ENCODE measurements around the gene RPL35A.
"Not testable (repeated sequence)": the region's sequence is repeated elsewhere in the genome, so short reads cannot be mapped to it uniquely, and the experiment has no call there.

Gene RPL35A

GRCh38 chr3:197953325-197953724 is 3.3 kb downstream of the RPL35A start:
- in situ Hi-C loops (cut with MboI; ENCODE audit: low pct_unique_long_range_greater_than_20kb, low sequenced_read_pairs, unreplicated experiment), result no loop called here
- no peak for TF ChIP-seq CTCF (IDR thresholded peaks at IDR 0.05; ENCODE audit: extremely low read depth, insufficient read depth, missing control alignments)

GRCh38 chr3:197953881-197954280 is 3.9 kb downstream of the RPL35A start:
- no peak for DNase-seq (ENCODE audit: low spot score)
- no peak for TF ChIP-seq CTCF (IDR thresholded peaks at IDR 0.05; ENCODE audit: extremely low read depth, insufficient read depth, missing control alignments)
- in situ Hi-C loops (cut with MboI; ENCODE audit: low pct_unique_long_range_greater_than_20kb, low sequenced_read_pairs, unreplicated experiment), result no loop called here

More at GRCh38 chr3:197953325-197953724, 3.3 kb downstream of the RPL35A start:
- no peak for DNase-seq (ENCODE audit: low spot score)

DNA sequence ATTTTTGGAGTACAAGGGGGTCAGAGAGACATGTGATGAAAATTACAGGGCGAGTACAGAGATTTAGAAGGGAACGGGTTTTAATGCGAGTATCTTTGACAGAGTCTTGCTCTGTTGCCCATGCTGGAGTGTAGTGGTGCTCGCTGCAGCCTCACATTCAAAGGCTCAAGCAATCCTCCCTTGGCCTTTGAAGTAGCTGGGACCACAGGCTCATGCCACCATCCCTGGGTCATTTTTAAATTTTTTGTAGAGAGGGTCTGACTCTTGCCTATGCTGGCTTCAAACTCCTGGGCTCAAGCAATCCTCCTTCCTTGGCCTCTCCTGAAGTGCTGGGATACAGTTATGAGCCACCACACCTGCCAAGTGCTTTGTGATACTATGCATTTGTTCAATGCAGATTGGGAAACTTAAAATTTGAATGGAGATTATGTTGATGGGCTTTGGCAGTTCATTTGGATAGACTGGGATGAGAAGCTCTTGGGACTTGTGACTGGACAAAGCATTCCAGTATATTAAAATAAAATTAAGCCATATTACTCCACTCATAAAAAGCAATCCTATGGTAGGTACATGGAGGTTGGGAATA is 6.0 kb downstream of the RPL35A start:
- in situ Hi-C loops (cut with MboI; ENCODE audit: low pct_unique_long_range_greater_than_20kb, low sequenced_read_pairs, unreplicated experiment), result no loop called here
- DNase-seq (ENCODE audit: low spot score), result no peak
- TF ChIP-seq CTCF (IDR thresholded peaks at IDR 0.05; ENCODE audit: extremely low read depth, insufficient read depth, missing control alignments), result no peak

- no peak for DNase-seq (ENCODE audit: low spot score)
- TF ChIP-seq CTCF (IDR thresholded peaks at IDR 0.05; ENCODE audit: extremely low read depth, insufficient read depth, missing control alignments), result no peak
- in situ Hi-C loops (cut with MboI; ENCODE audit: low pct_unique_long_range_greater_than_20kb, low sequenced_read_pairs, unreplicated experiment), result no loop called here
These were observed 6.6 kb downstream of the RPL35A start for GRCh38 chr3:197956626-197956988.

DNA sequence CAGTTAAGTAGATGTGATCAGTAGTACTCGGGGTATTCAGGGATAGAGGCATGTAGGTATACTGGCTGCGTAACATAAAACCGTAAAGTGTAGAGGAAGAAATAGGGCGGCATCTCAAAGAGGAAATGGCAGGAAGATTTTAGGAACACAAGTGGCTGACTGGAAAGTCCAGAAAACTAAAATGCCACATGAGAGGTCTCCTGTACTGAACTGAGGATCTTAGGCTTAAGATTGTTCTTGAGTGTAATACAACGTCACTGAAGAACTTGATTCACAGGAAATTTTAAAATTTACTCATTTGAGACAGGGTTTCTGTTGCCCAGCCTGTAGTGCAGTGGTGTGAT is 7.8 kb downstream of the RPL35A start:
- TF ChIP-seq CTCF (IDR thresholded peaks at IDR 0.05; ENCODE audit: extremely low read depth, insufficient read depth, missing control alignments), result no peak
- no peak for DNase-seq (ENCODE audit: low spot score)
- in situ Hi-C loops (cut with MboI; ENCODE audit: low pct_unique_long_range_greater_than_20kb, low sequenced_read_pairs, unreplicated experiment), result no loop called here

GRCh38 chr3:197958346-197958745 is 8.4 kb downstream of the RPL35A start:
- in situ Hi-C loops (cut with MboI; ENCODE audit: low pct_unique_long_range_greater_than_20kb, low sequenced_read_pairs, unreplicated experiment), result no loop called here
- TF ChIP-seq CTCF (IDR thresholded peaks at IDR 0.05; ENCODE audit: extremely low read depth, insufficient read depth, missing control alignments), result no peak
- DNase-seq (ENCODE audit: low spot score), result no peak

GRCh38 chr3:197958848-197959247 is 8.9 kb downstream of the RPL35A start:
- in situ Hi-C loops (cut with MboI; ENCODE audit: low pct_unique_long_range_greater_than_20kb, low sequenced_read_pairs, unreplicated experiment); DNase-seq (ENCODE audit: low spot score): not testable (repeated sequence)

All from GM13977 (cell line).